Vagina (tissue), 2 donors: ENCODE data around the gene CCDC170.

Experiments
- POLR2AphosphoS5 ChIP-seq, 2 donors: sonication (generic); formaldehyde crosslinking; IDR thresholded peaks; one replicate each; pipeline ENCODE4 v1.9.0; 2017; ENCODE audit warnings: antibody characterized with exemption in 2 of 2, mild to moderate bottlenecking in 2 of 2, low read depth in 1 of 2; ENCODE audit not compliant: insufficient read depth in 1 of 2
- TF ChIP-seq, protein P1 (sequence below), 3 experiments: fragments of 450-650 bp in 2 of 3; fragments of 200-600 bp in 1 of 3; sonication (generic) in 1 of 3; IDR thresholded peaks; one replicate each; pipeline ENCODE4 v1.5.1; 2017 to 2019; ENCODE audit warnings: antibody characterized with exemption in 3 of 3, mild to moderate bottlenecking in 2 of 3, moderate library complexity in 2 of 3

DNA sequence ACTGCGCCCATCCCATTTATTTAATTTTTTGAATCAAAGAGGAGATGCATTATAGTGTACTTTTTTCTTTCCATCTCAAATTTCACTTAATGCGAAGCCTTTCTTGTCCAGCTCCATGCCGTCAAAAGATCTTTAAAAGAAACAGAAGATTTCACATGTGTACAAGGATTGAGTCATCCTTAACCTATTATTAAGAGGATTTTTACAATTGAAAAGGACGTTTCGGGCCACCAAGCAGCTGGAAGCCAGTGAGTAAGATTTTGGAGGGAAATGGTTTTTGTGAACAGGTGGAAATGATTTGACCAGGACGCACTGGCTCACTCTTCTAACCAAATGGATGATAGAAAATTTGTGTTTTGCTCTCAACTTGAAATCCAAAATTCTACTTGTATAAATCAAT lies 15.1 kb upstream of the CCDC170 start:
- TF ChIP-seq, protein P1, sequence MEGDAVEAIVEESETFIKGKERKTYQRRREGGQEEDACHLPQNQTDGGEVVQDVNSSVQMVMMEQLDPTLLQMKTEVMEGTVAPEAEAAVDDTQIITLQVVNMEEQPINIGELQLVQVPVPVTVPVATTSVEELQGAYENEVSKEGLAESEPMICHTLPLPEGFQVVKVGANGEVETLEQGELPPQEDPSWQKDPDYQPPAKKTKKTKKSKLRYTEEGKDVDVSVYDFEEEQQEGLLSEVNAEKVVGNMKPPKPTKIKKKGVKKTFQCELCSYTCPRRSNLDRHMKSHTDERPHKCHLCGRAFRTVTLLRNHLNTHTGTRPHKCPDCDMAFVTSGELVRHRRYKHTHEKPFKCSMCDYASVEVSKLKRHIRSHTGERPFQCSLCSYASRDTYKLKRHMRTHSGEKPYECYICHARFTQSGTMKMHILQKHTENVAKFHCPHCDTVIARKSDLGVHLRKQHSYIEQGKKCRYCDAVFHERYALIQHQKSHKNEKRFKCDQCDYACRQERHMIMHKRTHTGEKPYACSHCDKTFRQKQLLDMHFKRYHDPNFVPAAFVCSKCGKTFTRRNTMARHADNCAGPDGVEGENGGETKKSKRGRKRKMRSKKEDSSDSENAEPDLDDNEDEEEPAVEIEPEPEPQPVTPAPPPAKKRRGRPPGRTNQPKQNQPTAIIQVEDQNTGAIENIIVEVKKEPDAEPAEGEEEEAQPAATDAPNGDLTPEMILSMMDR (IDR thresholded peaks at IDR 0.05), result no peak
- TF ChIP-seq POLR2AphosphoS5 (IDR thresholded peaks at IDR 0.05; ENCODE audit: insufficient read depth in 1 of 2, low read depth in 1 of 2), result no peak
